Neural cell (in vitro differentiated cells): ENCODE measurements around the gene OPA1. TPM values are rescaled to one million over a fixed set of nuclear protein-coding genes. Genes with fewer than 3 reads are reported as not detected.

ENCODE experiments used
- H2AFZ ChIP-seq: fragments of 200-600, 300-800 bp; sonication (generic), shearing (Covaris generic); 2 replicates; pipeline ENCODE4 v1.6.0; 2014; ENCODE audit warnings: low read depth, mild to moderate bottlenecking, antibody characterized with exemption, low read length, moderate library complexity
- H3F3A ChIP-seq: fragments of 200-600 bp; shearing (Covaris generic); 2 replicates; pipeline ENCODE4 v1.6.1; 2016; ENCODE audit warnings: mild to moderate bottlenecking, moderate library complexity, mixed read lengths, antibody characterized with exemption, low read length; ENCODE audit not compliant: insufficient read depth, poor library complexity, severe bottlenecking
- H3K27ac ChIP-seq: fragments of 200-600, 300-800 bp; sonication (generic), shearing (Covaris generic); 2 replicates; pipeline ENCODE4 v1.5.1; 2014; ENCODE audit warnings: mild to moderate bottlenecking, low read length, moderate library complexity
- H3K27me3 ChIP-seq: fragments of 300-800, 200-600 bp; sonication (generic), shearing (Covaris generic); 2 replicates; pipeline ENCODE4 v1.6.0; 2014; ENCODE audit warnings: mild to moderate bottlenecking, low read depth, low read length, moderate library complexity; ENCODE audit not compliant: insufficient read depth
- H3K36me3 ChIP-seq: fragments of 300-800, 200-600 bp; sonication (generic), shearing (Covaris generic); 2 replicates; pipeline ENCODE4 v1.5.1; 2014; ENCODE audit warnings: mild to moderate bottlenecking, antibody characterized with exemption, low read length, moderate library complexity; ENCODE audit not compliant: insufficient read depth
- H3K4me2 ChIP-seq: fragments of 300-800, 200-600 bp; sonication (generic), shearing (Covaris generic); 2 replicates; pipeline ENCODE4 v1.6.0; 2014; ENCODE audit warnings: mild to moderate bottlenecking, low read length
- H3K4me3 ChIP-seq: fragments of 300-800, 200-600 bp; sonication (generic), shearing (Covaris generic); 2 replicates; pipeline ENCODE4 v1.5.1; 2014; ENCODE audit warnings: mild to moderate bottlenecking, low read length, moderate library complexity
- H3K79me2 ChIP-seq: fragments of 200-600 bp; shearing (Covaris generic); replicated peaks from 2 replicates; pipeline ENCODE4 v1.6.0; 2014; ENCODE audit warnings: mild to moderate bottlenecking, low read length, moderate library complexity; ENCODE audit not compliant: insufficient read depth
- H3K9ac ChIP-seq: fragments of 300-800, 200-600 bp; sonication (generic), shearing (Covaris generic); 2 replicates; pipeline ENCODE4 v1.6.1; 2016; ENCODE audit warnings: mild to moderate bottlenecking, low read length, mixed read lengths
- H3K9me2 ChIP-seq: fragments of 200-600 bp; shearing (Covaris generic); 2 replicates; pipeline ENCODE4 v1.6.1; 2016; ENCODE audit warnings: mild to moderate bottlenecking, low read length, mixed read lengths; ENCODE audit not compliant: insufficient read depth
- H3K9me3 ChIP-seq: fragments of 200-600, 300-800 bp; sonication (generic), shearing (Covaris generic); 2 replicates; pipeline ENCODE4 v1.6.1; 2016; ENCODE audit warnings: mild to moderate bottlenecking, mixed run types, low read length, moderate library complexity, mixed read lengths
- H4K20me1 ChIP-seq: fragments of 200-600 bp; shearing (Covaris generic); 2 replicates; pipeline ENCODE4 v1.6.1; 2016; ENCODE audit warnings: mild to moderate bottlenecking, mixed run types; ENCODE audit not compliant: insufficient read depth
- CTCF ChIP-seq: fragments of 450-650 bp; IDR thresholded peaks from 2 replicates; pipeline ENCODE4 v1.5.1; 2014; ENCODE audit warnings: antibody characterized with exemption, mild to moderate bottlenecking, moderate library complexity; ENCODE audit not compliant: poor library complexity, severe bottlenecking
- EP300 ChIP-seq: fragments of 450-650 bp; conservative IDR thresholded peaks from 2 replicates; pipeline ENCODE4 v1.6.1; 2014; ENCODE audit warnings: antibody characterized with exemption, mild to moderate bottlenecking, moderate library complexity; ENCODE audit not compliant: poor library complexity, severe bottlenecking
- MXI1 ChIP-seq: fragments of 450-650 bp; conservative IDR thresholded peaks from 2 replicates; pipeline ENCODE4 v1.6.1; 2014; ENCODE audit warnings: antibody characterized with exemption, mild to moderate bottlenecking; ENCODE audit not compliant: poor library complexity, severe bottlenecking
- POLR2AphosphoS5 ChIP-seq: IDR thresholded peaks from 2 replicates; pipeline ENCODE4 v1.6.1; 2012
- REST ChIP-seq: IDR thresholded peaks from 2 replicates; pipeline ENCODE4 v1.6.1; 2012; ENCODE audit warnings: borderline replicate concordance
- SMC3 ChIP-seq: fragments of 450-650 bp; conservative IDR thresholded peaks from 2 replicates; pipeline ENCODE4 v1.6.1; 2014; ENCODE audit warnings: antibody characterized with exemption, mild to moderate bottlenecking, moderate library complexity; ENCODE audit not compliant: poor library complexity
- TAF1 ChIP-seq: IDR thresholded peaks from 2 replicates; pipeline ENCODE4 v1.6.1; 2012; ENCODE audit warnings: low read depth
- polyA plus RNA-seq: library from polyadenylated mRNA; depleted of rRNA; stranded (reverse); fragments of >200 nt; gene quantifications from 2 replicates; pipeline ENCODE4 v1.2.3, GENCODE V29; 2014

OPA1 gene
- polyA plus RNA-seq, 1 donor from 2014 or later = 97.7 TPM

GRCh38 chr3:193621127-193621526 lies 28.1 kb downstream of the OPA1 start:
- H3K4me3 ChIP-seq = no peak overlapping the region
- no peak overlapping the region for H3K9ac ChIP-seq

GRCh38 chr3:193630005-193630404 lies 37.0 kb downstream of the OPA1 start:
- Histone ChIP-seq H3K4me3 (no peak overlapping the region), H3K9me2 (no peaks in the 10 kb centered on the region), H3K27me3 (no peaks in the 10 kb centered on the region), H3K36me3 (peaks cover 4% of the 10 kb centered on the region), H3F3A (no peaks in the 10 kb centered on the region), H3K9me3 (no peaks in the 10 kb centered on the region), H3K79me2 (no peaks in the 10 kb centered on the region), H3K9ac (no peak overlapping the region), H4K20me1 (no peaks in the 10 kb centered on the region), H3K4me2 (no peak overlapping the region), H3K27ac (no peak overlapping the region), H2AFZ (no peak overlapping the region)
- no peak for TF ChIP-seq CTCF
- no peak for TF ChIP-seq SMC3
- no peak for TF ChIP-seq REST

More at GRCh38 chr3:193621127-193621526, 28.1 kb downstream of the OPA1 start:
- Histone ChIP-seq H2AFZ (no peak overlapping the region), H3K27me3 (no peaks in the 10 kb centered on the region), H3K27ac (no peak overlapping the region), H3K9me3 (no peaks in the 10 kb centered on the region), H3K9me2 (no peaks in the 10 kb centered on the region), H3K4me2 (no peak overlapping the region), H3K79me2 (no peaks in the 10 kb centered on the region), H3F3A (no peaks in the 10 kb centered on the region), H4K20me1 (no peaks in the 10 kb centered on the region), H3K36me3 (peaks cover 17% of the 10 kb centered on the region)
- TF ChIP-seq TAF1 (no peak), CTCF (no peak), MXI1 (no peak), EP300 (no peak), SMC3 (no peak), POLR2AphosphoS5 (no peak)
